Measurements from ENCODE around the gene SRGAP1. TPM values are rescaled to one million over a fixed set of nuclear protein-coding genes. Genes with fewer than 3 reads are reported as not detected.
A peak's percentile ranks its signal among the peaks of the same experiment; 100 is the strongest.

SRGAP1 gene
- total and polyA plus RNA-seq, 2 of the 13 experiments (the other 11 are each of a cell fraction or from before 2014, with no cell fraction given), result 1.6 to 3.4 TPM

DNA sequence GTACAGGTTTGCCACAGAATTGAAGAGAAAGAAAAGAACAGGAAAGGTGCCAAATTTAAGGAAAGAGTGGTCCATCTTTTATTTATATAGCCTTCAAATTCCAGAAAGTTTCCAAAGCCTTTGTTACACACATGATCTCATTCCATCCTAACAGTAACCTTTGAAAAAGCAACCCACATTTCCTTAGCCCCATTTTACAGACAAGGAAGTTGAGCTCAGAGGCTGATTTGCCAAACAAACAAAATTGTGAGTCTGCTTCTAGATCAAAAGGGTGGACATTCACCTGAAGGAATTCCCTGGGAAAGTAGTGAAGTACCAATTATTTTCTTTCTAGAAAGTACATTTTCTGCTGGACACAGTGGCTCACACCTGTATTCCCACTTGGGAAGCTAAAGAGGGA, 345.6 kb downstream of the SRGAP1 start:
- Histone ChIP-seq H3K79me2 (ENCODE audit: insufficient read depth, low read length) (no peaks in the 10 kb centered on the region), H2AFZ (ENCODE audit: low read length) (no peak overlapping the region), H3K9me3 (ENCODE audit: low read length) (no peaks in the 10 kb centered on the region), H3K4me2 (ENCODE audit: low read depth, low read length) (no peak overlapping the region), H3K27me3 (ENCODE audit: control insufficient read depth in 1 of 2, insufficient read depth in 2 of 2, low read length in 2 of 2) (no peaks in the 10 kb centered on the region), H3K4me1 (ENCODE audit: insufficient read depth, low read length) (no peaks in the 10 kb centered on the region), H3K27ac (ENCODE audit: extremely low read length, insufficient read depth, low read length) (no peak overlapping the region), H4K20me1 (ENCODE audit: insufficient read depth, low read length) (no peaks in the 10 kb centered on the region), H3K36me3 (replicated peaks in 1 of 2; ENCODE audit: control insufficient read depth in 1 of 2, insufficient read depth in 2 of 2, low read length in 2 of 2) (peaks cover 3 to 17% of the 10 kb centered on the region in 2 experiments; a peak in 4 of 5 replicates), H3K9ac (ENCODE audit: insufficient read depth, low read depth, low read length) (no peak overlapping the region), H3K4me3 (replicated peaks in 1 of 3; ENCODE audit: insufficient read depth in 1 of 3, low read depth in 2 of 3, low read length in 3 of 3) (no peak overlapping the region)
- TF ChIP-seq CREM (IDR thresholded peaks at IDR 0.05) (no peak), CREM (CRISPR knock-in tag; IDR thresholded peaks at IDR 0.05) (no peak), CEBPG (CRISPR knock-in tag; IDR thresholded peaks at IDR 0.05) (no peak), SNRNP70 (IDR thresholded peaks at IDR 0.05; ENCODE audit: low read depth, low read length) (no peak), SAP130 (CRISPR knock-in tag; IDR thresholded peaks at IDR 0.05; ENCODE audit: low read depth) (no peak), ARHGAP35 (CRISPR knock-in tag; IDR thresholded peaks at IDR 0.05; ENCODE audit: borderline replicate concordance) (no peak), ZNF629 (CRISPR knock-in tag; conservative IDR thresholded peaks at IDR 0.05) (peak; percentile 67)
- TF ChIP-seq, protein P1, sequence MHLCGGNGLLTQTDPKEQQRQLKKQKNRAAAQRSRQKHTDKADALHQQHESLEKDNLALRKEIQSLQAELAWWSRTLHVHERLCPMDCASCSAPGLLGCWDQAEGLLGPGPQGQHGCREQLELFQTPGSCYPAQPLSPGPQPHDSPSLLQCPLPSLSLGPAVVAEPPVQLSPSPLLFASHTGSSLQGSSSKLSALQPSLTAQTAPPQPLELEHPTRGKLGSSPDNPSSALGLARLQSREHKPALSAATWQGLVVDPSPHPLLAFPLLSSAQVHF (CRISPR knock-in tag; IDR thresholded peaks at IDR 0.05), result no peak
- BruUV-seq (replicated peaks), result no TSS peak
- ChIA-PET CTCF (ENCODE audit: low intra/inter-chr PET ratio, low total read pairs) (no interaction called here), POLR2A (no interaction called here)
- no peak for FAIRE-seq
- intact Hi-C loops (cut with micrococcal nuclease; ENCODE audit: unreplicated experiment), result no loop called here
- in situ Hi-C loops (cut with HindIII; ENCODE audit: extremely low pct_ligation_motif_present, low pct_unique_long_range_greater_than_20kb), result no loop called here
- no peak for ATAC-seq
- no peak for DNase-seq (ENCODE audit: low spot score)

DNA sequence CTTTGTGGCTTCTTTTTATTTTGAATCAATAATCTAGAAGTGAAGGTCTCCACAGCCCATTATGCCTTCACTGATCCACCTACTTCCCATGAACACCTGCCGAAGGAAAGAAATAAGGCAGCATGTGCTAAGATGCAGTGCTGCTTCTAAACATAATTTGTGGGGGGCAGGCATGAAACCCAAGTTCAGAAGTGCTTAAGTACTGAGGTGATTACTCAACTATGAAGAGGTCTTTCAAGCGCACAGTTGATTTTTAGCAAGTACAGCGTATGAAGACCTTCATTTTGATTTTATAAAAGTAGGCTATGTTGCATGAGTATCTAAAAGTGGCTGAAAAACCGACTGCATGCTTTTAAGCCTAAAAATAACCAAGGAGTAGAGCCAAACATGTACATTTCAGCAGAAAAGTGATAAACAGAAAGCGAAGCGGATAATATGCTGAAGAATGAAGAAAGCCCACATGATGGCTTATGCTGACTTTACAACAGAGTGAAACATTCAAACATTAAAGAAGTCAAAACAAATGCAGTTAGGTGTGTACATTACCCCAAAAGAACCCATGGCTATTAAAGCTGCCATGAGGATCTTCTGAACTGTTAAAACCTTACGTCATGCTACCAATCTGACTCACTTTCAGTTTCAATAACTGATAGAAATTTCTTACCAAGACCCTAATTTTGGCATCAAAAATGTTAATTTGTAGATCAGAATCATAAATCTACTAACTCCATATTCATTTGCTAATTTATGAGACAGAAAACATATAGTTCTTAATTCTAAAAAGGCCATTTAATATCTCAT, 348.3 kb downstream of the SRGAP1 start:
- Histone ChIP-seq H3K4me2 (ENCODE audit: low read depth, low read length) (no peak overlapping the region), H4K20me1 (ENCODE audit: insufficient read depth, low read length) (no peaks in the 10 kb centered on the region), H3K9ac (ENCODE audit: insufficient read depth, low read depth, low read length) (no peak overlapping the region), H3K79me2 (ENCODE audit: insufficient read depth, low read length) (no peaks in the 10 kb centered on the region), H3K36me3 (replicated peaks in 1 of 2; ENCODE audit: control insufficient read depth in 1 of 2, insufficient read depth in 2 of 2, low read length in 2 of 2) (peaks cover 3 to 17% of the 10 kb centered on the region in 2 experiments; a peak in 4 of 5 replicates), H3K4me3 (replicated peaks in 1 of 3; ENCODE audit: insufficient read depth in 1 of 3, low read depth in 2 of 3, low read length in 3 of 3) (no peak overlapping the region), H3K9me3 (ENCODE audit: low read length) (no peaks in the 10 kb centered on the region), H3K27me3 (ENCODE audit: control insufficient read depth in 1 of 2, insufficient read depth in 2 of 2, low read length in 2 of 2) (no peaks in the 10 kb centered on the region), H3K27ac (ENCODE audit: extremely low read length, insufficient read depth, low read length) (no peak overlapping the region), H3K4me1 (ENCODE audit: insufficient read depth, low read length) (no peaks in the 10 kb centered on the region), H2AFZ (ENCODE audit: low read length) (no peak overlapping the region)
- FAIRE-seq (no peak), ATAC-seq (no peak), DNase-seq (ENCODE audit: low spot score) (no peak)
- no TSS peak for BruUV-seq (replicated peaks)
- in situ Hi-C loops (cut with HindIII; ENCODE audit: extremely low pct_ligation_motif_present, low pct_unique_long_range_greater_than_20kb), result no loop called here
- WGBS (ENCODE audit: low lambda C conversion rate), result 88% methylated on average over 7 of the region's 7 CpGs
- intact Hi-C loops (cut with micrococcal nuclease; ENCODE audit: unreplicated experiment), result no loop called here
- CTCF ChIA-PET (ENCODE audit: low intra/inter-chr PET ratio, low total read pairs), result no interaction called here
- POLR2A ChIA-PET, result no interaction called here
- TF ChIP-seq POLR2A (IDR thresholded peaks at IDR 0.05; ENCODE audit: insufficient read depth in 1 of 2, low read depth in 2 of 2, low read length in 2 of 2) (no peak), TBP (CRISPR knock-in tag; IDR thresholded peaks at IDR 0.05) (no peak), LCORL (IDR thresholded peaks at IDR 0.05) (no peak), LCORL (CRISPR knock-in tag; IDR thresholded peaks at IDR 0.05) (no peak), IKZF1 (IDR thresholded peaks at IDR 0.05) (no peak), ZNF441 (CRISPR knock-in tag; IDR thresholded peaks at IDR 0.05; ENCODE audit: borderline replicate concordance) (no peak)
- TF ChIP-seq, protein P2, sequence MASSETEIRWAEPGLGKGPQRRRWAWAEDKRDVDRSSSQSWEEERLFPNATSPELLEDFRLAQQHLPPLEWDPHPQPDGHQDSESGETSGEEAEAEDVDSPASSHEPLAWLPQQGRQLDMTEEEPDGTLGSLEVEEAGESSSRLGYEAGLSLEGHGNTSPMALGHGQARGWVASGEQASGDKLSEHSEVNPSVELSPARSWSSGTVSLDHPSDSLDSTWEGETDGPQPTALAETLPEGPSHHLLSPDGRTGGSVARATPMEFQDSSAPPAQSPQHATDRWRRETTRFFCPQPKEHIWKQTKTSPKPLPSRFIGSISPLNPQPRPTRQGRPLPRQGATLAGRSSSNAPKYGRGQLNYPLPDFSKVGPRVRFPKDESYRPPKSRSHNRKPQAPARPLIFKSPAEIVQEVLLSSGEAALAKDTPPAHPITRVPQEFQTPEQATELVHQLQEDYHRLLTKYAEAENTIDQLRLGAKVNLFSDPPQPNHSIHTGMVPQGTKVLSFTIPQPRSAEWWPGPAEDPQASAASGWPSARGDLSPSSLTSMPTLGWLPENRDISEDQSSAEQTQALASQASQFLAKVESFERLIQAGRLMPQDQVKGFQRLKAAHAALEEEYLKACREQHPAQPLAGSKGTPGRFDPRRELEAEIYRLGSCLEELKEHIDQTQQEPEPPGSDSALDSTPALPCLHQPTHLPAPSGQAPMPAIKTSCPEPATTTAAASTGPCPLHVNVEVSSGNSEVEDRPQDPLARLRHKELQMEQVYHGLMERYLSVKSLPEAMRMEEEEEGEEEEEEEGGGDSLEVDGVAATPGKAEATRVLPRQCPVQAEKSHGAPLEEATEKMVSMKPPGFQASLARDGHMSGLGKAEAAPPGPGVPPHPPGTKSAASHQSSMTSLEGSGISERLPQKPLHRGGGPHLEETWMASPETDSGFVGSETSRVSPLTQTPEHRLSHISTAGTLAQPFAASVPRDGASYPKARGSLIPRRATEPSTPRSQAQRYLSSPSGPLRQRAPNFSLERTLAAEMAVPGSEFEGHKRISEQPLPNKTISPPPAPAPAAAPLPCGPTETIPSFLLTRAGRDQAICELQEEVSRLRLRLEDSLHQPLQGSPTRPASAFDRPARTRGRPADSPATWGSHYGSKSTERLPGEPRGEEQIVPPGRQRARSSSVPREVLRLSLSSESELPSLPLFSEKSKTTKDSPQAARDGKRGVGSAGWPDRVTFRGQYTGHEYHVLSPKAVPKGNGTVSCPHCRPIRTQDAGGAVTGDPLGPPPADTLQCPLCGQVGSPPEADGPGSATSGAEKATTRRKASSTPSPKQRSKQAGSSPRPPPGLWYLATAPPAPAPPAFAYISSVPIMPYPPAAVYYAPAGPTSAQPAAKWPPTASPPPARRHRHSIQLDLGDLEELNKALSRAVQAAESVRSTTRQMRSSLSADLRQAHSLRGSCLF (CRISPR knock-in tag; IDR thresholded peaks at IDR 0.05; ENCODE audit: borderline replicate concordance), result no peak
- TF ChIP-seq, protein P3, sequence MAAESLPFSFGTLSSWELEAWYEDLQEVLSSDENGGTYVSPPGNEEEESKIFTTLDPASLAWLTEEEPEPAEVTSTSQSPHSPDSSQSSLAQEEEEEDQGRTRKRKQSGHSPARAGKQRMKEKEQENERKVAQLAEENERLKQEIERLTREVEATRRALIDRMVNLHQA (CRISPR knock-in tag; IDR thresholded peaks at IDR 0.05), result no peak
